Activated naive CD4-positive, alpha-beta T cell treated with anti-CD3 and anti-CD28 coated beads, Interleukin-2, amount 50 U/mL, for 72 hours (primary cell): ENCODE data around the gene PROSER2. TPM values are rescaled to one million over a fixed set of nuclear protein-coding genes. Genes with fewer than 3 reads are reported as not detected.
"Not testable (repeated sequence)": the region's sequence is repeated elsewhere in the genome, so short reads cannot be mapped to it uniquely, and the experiment has no call there.

ENCODE experiments used
- ATAC-seq, 2 donors: fragments of 150-1000 bp; cut with Tn5 transposase; 2 replicates each; pipeline ENCODE4 v1.10.0; 2021; ENCODE audit warnings: mild to moderate bottlenecking in 2 of 2, moderate library complexity in 2 of 2
- DNase-seq, 2 donors: peaks; one replicate each; pipeline ENCODE4 v3.0.0; 2021 to 2022; ENCODE audit warnings: low spot score in 2 of 2
- H3K27ac Mint-ChIP-seq, 2 donors: one replicate each; pipeline ENCODE4 v1.8.0; 2022; ENCODE audit warnings: mild to moderate bottlenecking in 2 of 2, mixed read lengths in 2 of 2
- H3K36me3 Mint-ChIP-seq, 2 donors: one replicate each; pipeline ENCODE4 v1.8.0; 2022; ENCODE audit warnings: mixed read lengths in 2 of 2
- H3K9me3 Mint-ChIP-seq, 2 donors: one replicate each; pipeline ENCODE4 v1.8.0; 2022; ENCODE audit warnings: mixed read lengths in 2 of 2
- total RNA-seq, 2 donors: library from RNA; stranded (reverse); gene quantifications; one replicate each; pipeline ENCODE4 v1.2.3, GENCODE V29; 2022

PROSER2 gene
- total RNA-seq, 2 donors from 2014 or later = 0.55 to 1.2 TPM

DNA sequence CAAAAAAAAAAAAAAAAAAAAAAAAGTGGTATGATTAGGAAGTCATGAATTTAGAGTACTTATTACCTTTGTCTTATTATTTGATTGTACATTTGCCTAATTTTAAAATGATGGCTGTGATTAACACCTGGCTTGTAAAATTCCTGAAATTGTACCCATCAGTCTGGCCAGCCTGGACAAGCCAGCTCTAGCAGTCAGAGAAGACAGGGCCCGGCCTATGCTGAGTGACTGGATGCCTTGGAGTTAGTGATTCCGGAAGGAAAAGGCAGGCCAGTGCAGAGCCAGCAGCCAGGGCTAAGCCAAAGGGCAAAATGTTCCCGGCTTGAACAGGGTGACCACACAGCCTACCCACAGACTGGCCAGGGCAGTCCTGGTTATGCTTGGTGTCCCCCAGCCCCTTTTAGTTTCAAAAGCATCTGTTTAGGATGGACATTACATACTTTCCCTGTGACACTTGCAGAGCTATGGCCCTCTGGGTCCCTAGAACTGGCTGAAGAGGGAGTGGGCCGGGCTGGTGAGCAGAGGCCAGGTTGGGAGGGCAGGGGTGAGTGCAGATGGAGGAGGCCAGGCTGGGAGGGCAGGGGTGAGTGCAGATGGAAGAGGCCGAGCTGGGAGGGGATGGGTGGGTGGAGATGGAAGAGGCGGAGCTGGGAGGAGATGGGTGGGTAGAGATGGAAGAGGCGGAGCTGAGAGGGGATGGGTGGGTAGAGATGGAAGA is 61.7 kb downstream of the PROSER2 start:
- Mint-ChIP-seq H3K27ac (no peak overlapping the region), H3K9me3 (no peaks in the 10 kb centered on the region), H3K36me3 (no peaks in the 10 kb centered on the region)
- ATAC-seq (no peak), DNase-seq (no peak)

DNA sequence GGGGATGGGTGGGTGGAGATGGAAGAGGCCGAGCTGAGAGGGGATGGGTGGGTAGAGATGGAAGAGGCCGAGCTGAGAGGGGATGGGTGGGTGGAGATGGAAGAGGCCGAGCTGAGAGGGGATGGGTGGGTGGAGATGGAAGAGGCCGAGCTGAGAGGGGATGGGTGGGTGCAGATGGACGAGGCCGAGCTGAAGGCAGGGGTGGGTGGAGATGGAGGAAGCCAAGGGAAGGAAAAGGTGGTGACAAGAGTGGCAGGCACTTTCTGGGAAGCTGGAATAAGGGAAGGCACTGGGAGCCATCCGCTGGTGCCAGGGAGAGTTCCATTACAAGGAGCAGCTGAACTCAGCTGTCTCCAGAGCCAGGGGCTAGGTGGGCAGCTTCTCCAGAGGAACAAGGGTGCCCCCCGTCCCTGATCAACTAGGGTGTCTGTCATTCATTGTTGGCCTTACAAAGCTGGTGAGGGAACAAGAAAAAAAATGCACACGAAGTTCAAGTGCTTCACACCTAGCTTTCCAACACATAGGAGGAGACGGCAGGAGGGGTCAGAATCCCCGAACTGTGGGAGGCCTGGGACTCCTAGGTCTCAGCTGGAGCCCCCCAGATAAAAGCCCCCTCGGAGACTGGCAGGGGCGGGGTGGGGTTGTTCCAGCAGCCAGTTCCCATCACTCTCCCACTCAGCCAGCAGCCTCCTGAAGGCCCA is 62.4 kb downstream of the PROSER2 start:
- Mint-ChIP-seq H3K36me3 (no peaks in the 10 kb centered on the region), H3K27ac (peak overlapping the region in 1 of 2 donors; percentile 23), H3K9me3 (no peaks in the 10 kb centered on the region)
- DNase-seq (no peak), ATAC-seq (no peak)

DNA sequence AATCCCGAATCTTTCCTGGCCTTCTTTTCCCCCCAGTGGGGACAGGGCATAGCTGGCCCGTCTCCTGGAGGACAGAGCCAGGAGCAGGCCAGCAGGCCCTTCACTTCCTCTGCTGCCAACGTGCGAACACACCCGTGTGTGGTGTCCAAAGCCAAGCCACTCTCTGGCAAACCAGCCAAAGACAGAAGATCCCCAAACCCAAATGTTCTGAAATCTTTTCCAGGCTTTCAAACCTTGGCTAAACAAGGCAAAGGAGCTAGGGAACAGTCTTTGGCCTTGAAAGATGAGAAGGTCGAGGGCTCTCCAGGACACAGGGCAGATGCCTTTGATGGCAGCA is 63.0 kb downstream of the PROSER2 start:
- Mint-ChIP-seq H3K27ac (no peak overlapping the region), H3K9me3 (no peaks in the 10 kb centered on the region), H3K36me3 (no peaks in the 10 kb centered on the region)
- DNase-seq = no peak
- ATAC-seq = no peak

GRCh38 chr10:11886851-11887250 is 63.7 kb downstream of the PROSER2 start:
- Mint-ChIP-seq H3K9me3 (no peaks in the 10 kb centered on the region), H3K27ac (no peak overlapping the region), H3K36me3 (no peaks in the 10 kb centered on the region)
- ATAC-seq = no peak
- DNase-seq = no peak

- Mint-ChIP-seq H3K9me3 (no peaks in the 10 kb centered on the region), H3K36me3 (no peaks in the 10 kb centered on the region), H3K27ac (no peak overlapping the region)
- ATAC-seq = no peak
- DNase-seq = no peak
Observed at GRCh38 chr10:11887381-11888227, 64.4 kb downstream of the PROSER2 start.

DNA sequence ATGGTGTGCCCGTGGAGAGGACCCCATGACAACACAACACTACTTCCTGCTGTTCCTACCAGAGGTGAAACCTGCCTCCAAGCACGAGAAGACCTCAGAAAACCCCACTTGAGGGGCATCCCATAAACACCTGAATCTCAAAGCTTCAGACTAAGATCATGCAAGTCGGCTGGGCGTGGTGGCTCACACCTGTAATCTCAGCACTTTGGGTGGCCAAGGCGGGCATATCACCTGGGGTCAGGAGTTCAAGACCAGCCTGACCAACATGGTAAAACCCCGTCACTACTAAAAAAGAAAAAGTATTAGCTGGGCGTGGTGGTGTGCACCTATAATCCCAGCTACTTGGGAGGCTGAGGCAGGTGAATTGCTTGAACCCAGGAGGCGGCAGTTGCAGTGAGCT is 66.1 kb downstream of the PROSER2 start:
- not testable (repeated sequence) for H3K9me3 Mint-ChIP-seq, ATAC-seq, H3K27ac Mint-ChIP-seq, DNase-seq, H3K36me3 Mint-ChIP-seq

GRCh38 chr10:11891776-11892486 is 68.8 kb downstream of the PROSER2 start:
- DNase-seq (no peak), ATAC-seq (no peak)
- Mint-ChIP-seq H3K9me3 (no peaks in the 10 kb centered on the region), H3K36me3 (no peaks in the 10 kb centered on the region), H3K27ac (no peak overlapping the region)

DNA sequence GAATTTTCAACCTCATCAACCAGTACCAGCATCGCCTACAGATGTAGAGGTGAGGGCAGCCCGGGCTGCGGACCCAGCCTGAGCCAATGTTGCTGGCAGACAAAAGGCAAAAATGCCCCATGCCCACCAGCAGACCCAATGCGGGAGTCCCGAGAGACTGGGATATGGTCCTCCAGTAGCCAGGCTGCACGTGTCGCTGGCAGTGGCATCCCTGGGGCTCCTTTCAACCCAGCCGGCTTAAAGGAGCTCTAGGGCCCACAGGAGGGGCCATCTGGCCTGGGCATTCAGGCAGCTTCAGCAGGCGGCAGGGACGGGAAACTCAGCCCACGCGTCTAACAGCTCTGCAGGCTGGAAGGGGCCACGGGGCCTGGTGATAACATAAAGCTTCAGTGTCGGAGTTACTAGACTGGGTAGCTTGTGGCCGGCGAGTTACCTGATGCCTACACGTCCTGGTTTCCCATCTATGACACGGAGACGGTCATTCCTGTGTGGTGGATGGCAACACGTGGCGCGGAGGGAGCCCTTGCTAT is 70.7 kb downstream of the PROSER2 start:
- Mint-ChIP-seq H3K36me3 (no peaks in the 10 kb centered on the region), H3K9me3 (no peaks in the 10 kb centered on the region), H3K27ac (no peak overlapping the region)
- DNase-seq (no peak), ATAC-seq (no peak)

GRCh38 chr10:11894381-11895107 is 71.4 kb downstream of the PROSER2 start:
- no peaks in the 10 kb centered on the region for H3K9me3 Mint-ChIP-seq
- ATAC-seq (no peak), DNase-seq (no peak)
- no peaks in the 10 kb centered on the region for H3K36me3 Mint-ChIP-seq
- no peak overlapping the region for H3K27ac Mint-ChIP-seq

DNA sequence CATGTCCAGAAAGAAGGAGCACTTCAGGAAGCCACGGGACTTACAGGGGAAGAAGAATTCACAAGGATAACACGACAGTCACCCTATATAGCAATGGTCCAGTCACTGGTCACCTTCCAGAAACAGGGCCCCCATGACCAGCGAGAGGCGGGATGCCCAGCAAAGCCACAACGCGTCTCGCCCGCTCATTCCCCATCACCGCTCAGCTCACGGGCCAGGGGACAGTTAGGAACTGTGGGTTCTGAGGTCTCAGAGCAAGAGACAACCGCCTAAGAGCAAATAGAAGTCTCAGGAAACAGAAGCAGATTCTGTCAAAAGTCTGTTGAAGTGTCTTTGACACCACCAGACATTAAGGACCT is 71.9 kb downstream of the PROSER2 start:
- H3K9me3 Mint-ChIP-seq = no peaks in the 10 kb centered on the region
- ATAC-seq (no peak), DNase-seq (no peak)
- no peak overlapping the region for H3K27ac Mint-ChIP-seq
- no peaks in the 10 kb centered on the region for H3K36me3 Mint-ChIP-seq

DNA sequence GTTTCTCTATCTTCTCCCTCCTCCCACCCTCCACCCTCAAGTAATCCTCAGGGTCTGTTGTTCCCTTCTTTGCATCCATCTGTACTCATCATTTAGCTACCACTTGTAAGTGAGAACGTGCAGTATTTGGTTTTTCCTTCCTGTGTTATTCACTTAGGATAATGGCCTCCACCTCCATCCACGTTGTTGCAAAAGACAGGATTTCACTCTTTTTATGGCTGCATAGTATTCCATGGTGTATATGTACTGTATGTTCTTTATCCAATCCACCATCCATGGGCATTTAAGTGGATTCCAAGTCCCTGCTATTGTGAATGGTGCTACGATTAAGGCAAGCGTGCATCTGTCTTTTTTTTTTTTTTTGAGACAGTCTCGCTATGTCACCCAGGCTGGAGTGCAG is 72.4 kb downstream of the PROSER2 start:
- H3K27ac Mint-ChIP-seq = no peak overlapping the region

GRCh38 chr10:11896549-11897200 is 73.5 kb downstream of the PROSER2 start:
- DNase-seq (no peak), ATAC-seq (no peak)
- no peak overlapping the region for H3K27ac Mint-ChIP-seq
- H3K9me3 Mint-ChIP-seq = no peaks in the 10 kb centered on the region
- no peaks in the 10 kb centered on the region for H3K36me3 Mint-ChIP-seq

More for the DNA sequence above, 72.4 kb downstream of the PROSER2 start:
- no peaks in the 10 kb centered on the region for H3K36me3 Mint-ChIP-seq
- DNase-seq = no peak
- no peak for ATAC-seq
- H3K9me3 Mint-ChIP-seq = no peaks in the 10 kb centered on the region

DNA sequence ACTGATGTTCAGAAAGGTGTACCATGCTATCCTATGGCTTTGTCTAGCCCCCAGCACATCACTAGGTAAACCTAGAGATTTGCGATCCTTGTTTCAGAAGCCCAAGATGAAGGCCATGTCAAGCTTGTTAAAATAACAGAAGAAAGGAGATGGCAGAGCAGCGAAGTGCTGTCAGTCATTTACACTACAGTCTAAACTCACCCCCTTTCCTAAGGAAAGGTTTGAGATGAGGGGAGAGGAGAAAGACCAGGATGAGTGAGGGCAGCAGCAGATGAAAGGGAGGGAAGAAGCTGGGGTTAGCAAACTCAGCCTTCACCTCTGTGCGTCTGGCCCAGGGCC is 74.8 kb downstream of the PROSER2 start:
- DNase-seq = no peak
- Mint-ChIP-seq H3K9me3 (no peaks in the 10 kb centered on the region), H3K36me3 (no peaks in the 10 kb centered on the region), H3K27ac (peak overlapping the region in 1 of 2 donors; percentile 12)
- no peak for ATAC-seq

DNA sequence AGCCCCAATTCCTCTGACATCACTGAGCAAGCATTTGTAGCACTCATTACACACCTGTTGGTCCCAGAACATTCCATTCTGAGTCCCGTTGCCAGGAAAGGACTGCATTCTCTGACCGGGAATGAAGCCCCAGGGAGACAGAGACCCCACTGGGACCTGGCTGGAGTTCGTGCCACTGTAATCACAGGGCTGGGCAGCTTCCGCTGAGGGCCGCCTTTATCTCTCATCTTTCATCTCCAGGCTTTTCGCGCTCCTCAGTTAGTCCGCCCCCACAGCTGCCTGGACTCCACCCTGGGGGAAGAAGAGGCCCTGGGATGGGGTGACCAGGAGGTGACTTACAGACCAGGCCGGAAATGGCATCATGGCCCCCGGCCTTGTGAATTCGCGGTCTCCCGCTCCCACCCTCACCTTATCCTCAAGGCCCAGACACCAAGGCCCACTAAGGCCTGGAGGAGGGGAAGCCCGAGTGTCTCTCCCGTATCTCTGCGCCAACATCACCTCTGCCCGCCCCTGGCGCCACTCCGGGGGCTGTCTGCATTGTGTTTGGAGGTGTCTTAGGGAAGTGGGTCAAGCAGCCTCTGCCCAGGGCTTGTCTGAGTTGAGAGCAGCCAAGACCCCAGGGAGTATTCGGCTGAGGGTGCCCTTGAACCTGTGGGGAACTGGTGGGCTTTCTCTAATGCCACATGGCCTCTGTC is 75.4 kb downstream of the PROSER2 start:
- DNase-seq = no peak
- Mint-ChIP-seq H3K27ac (no peak overlapping the region), H3K9me3 (no peaks in the 10 kb centered on the region), H3K36me3 (no peaks in the 10 kb centered on the region)
- ATAC-seq = no peak

- no peak for DNase-seq
- no peaks in the 10 kb centered on the region for H3K36me3 Mint-ChIP-seq
- no peaks in the 10 kb centered on the region for H3K9me3 Mint-ChIP-seq
- H3K27ac Mint-ChIP-seq = no peak overlapping the region
- ATAC-seq = no peak
Observed at GRCh38 chr10:11899067-11899876, 76.1 kb downstream of the PROSER2 start.
